SIG-M5 treated with dmso at 0.1 percent for 504 hours (cell line): ENCODE results near the gene ATP6V1F.

Experiments used
- DNase-seq: peaks from one replicate; lab custom pipeline; 2025; ENCODE audit not compliant: unreplicated experiment; lab: John Stamatoyannopoulos, UW

The ATP6V1F gene

DNA sequence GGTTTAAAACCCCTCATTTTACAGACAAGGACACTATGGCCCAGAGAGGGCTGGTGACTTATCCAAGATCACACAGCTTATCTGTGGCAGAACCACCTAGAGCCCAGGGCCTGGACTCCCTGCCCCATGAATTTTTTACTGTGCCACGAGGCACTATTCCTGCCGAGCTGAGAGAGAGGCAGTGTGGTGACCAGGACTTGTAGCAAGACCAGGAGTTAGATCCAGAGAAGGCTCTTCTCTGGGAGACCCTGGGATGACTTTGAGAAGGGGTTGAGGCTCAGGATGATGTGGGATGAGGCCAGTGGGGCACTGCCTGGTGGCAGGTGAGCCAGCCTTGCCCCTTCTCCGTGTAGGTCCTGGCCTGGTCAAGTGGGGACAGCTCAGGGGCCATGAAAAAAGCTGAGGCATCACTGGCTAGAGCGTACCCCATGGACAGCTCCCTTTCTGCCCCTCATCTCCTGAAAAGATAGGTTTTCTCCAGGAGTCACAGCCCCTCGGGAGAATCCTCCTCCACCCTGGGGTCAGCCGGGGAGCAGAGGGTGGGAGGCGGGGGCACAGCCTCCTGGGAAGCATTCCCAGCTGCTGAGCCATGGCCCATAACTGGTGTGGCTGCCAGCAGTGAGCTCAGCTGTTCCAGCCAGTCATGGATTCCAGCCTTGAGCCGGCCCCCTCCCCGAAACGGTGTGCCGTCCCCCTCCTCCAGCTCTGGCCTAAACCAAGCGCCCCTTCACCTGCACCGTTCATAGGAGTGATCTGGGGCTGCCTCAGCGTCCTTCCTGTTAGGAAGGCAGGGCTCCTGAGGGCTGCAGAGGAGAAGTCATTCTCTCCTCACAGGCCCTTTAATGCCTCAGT is 26.6 kb upstream of the ATP6V1F start:
- DNase-seq: no peak

DNA sequence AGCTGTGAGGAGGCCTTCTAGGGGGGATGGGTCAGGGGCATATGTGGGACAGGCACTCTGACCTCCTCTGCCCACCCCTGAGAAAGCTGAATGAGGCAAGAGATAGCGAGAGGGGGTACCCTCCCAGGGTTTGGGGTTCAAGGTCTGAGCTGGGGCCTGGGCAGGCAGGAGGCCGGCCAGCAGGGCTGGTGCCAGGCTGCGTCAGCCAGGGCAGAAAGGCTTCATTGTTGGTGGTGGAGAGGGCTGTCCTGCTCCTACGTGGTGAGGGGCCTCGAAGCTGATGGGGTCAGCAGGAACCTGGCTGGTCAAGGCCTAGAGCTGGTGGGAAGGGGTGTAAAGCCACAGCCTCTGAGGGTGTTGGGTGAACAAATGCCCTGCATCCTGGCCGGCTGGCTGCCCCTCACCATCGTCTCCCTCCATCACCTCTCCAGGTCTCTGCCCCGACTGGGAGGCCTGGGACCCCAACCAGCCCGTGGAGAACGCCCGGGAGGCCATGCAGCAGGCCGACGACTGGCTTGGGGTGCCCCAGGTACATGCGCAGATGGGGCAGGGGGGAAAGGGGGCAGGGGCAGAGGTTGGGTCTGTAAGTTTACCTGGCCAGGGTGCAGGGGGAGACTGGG is 25.8 kb upstream of the ATP6V1F start:
- DNase-seq: no peak

DNA sequence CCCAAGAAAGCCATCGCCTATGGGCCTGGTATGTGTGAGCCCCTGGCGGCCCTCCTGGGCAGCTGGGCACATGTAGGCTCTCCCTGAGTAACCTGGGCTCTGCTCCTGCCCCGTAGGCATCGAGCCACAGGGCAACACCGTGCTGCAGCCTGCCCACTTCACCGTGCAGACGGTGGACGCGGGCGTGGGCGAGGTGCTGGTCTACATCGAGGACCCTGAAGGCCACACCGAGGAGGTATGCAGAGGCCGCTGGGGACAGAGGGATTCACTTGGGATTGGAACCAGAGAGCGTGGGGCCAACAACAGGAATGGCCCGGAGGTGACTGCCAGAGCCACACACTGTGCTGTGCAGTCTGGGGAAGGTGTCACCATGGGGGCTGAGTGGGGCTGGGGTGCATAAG is 25.1 kb upstream of the ATP6V1F start:
- DNase-seq: no peak

- no peak for DNase-seq
Observed at GRCh38 chr7:128838109-128838779, 24.4 kb upstream of the ATP6V1F start.

DNA sequence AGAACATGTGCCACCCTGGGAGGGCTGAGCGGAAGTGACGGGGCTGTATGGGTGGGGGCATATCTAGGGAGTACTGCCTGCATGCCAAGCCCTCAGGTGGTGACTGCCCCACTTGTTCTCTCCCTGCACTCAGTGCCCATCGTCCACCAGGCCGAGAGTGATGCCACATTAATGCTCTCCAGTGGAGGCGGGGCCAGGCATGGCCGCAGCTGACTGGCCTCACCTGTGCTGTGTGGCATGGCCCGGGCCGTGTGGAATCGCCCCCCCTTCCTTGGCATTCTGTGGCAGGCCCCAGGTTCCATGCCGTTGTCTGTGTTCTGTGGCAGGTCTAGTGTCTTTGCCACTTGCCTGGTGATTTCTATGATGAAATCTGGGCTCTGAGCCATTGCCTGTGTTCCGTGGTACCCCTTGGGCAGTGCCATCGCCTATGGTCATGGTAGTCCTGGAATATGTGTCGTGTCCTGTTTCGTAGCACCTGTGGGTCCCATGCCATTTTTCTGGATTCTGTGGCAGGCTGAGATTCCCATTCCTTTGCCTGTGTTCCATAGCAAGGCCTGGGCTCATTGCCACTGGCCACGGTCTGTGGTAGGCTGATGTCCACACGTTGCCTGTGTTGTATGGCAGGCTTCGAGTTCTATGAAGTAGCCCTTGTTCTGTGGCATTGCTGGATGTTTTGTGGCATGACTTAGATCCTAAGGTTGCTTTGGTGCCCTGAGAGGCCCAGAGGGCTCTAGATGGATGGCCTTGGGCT is 23.5 kb upstream of the ATP6V1F start:
- DNase-seq: no peak

- no peak for DNase-seq
Observed at GRCh38 chr7:128839751-128840177, 22.9 kb upstream of the ATP6V1F start.

- no peak for DNase-seq
Observed at GRCh38 chr7:128840326-128841170, 22.1 kb upstream of the ATP6V1F start.

GRCh38 chr7:128841171-128841690 is 21.4 kb upstream of the ATP6V1F start:
- no peak for DNase-seq

DNA sequence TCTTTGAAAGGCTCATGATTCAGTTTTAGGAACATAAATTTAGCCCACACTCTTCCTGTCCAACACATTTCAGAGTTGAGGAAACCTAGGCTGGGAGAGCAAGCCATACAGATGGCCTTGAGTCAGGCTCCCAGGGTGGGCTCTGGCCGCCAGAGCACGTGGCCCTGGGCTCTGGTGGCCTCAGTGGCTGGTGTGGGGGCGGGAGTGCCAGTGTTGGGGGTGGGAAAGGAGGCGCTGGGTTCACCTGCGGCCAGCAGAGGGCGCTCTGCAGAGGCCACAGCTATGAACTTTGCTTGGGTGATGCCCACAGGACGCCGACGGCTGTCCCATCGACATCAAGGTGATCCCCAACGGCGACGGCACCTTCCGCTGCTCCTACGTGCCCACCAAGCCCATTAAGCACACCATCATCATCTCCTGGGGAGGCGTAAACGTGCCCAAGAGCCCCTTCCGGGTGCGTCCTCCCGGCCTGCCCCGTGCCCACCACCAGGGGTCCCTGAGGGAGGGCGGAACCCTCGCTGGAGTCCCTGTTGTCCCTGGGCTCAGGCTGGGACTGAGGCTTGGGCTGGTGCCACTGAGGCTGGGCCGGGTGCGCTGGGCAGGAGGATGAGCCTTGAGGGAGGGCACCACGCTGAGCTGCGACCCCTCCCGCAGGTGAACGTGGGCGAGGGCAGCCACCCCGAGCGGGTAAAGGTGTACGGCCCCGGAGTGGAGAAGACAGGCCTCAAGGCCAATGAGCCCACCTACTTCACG is 20.6 kb upstream of the ATP6V1F start:
- DNase-seq: no peak

GRCh38 chr7:128842674-128843641 is 19.7 kb upstream of the ATP6V1F start:
- DNase-seq: no peak

DNA sequence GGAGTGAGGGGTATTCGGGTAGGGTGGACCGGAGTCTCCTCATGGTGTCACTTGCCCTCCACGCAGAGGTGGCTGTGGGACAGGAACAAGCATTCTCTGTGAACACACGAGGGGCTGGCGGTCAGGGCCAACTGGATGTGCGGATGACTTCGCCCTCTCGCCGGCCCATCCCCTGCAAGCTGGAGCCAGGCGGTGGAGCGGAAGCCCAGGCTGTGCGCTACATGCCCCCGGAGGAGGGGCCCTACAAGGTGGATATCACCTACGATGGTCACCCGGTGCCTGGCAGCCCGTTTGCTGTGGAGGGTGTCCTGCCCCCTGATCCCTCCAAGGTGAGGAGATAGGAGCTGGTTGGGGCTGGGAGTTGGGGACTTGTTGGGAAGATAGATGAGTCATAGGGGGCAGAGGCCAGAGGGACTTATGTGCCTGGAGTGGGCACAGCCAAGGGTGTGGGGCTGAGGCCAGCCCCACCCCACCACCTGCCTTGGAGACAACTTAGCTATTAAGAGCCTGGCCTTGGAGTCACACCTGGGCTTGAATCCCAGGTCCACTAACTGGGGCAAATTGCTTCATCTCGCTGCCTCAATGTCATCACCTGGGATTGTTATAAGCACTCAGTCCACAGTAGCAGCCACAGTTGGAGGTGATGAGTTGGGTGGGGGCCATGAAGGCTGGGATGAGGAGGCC is 18.6 kb upstream of the ATP6V1F start:
- DNase-seq: no peak

DNA sequence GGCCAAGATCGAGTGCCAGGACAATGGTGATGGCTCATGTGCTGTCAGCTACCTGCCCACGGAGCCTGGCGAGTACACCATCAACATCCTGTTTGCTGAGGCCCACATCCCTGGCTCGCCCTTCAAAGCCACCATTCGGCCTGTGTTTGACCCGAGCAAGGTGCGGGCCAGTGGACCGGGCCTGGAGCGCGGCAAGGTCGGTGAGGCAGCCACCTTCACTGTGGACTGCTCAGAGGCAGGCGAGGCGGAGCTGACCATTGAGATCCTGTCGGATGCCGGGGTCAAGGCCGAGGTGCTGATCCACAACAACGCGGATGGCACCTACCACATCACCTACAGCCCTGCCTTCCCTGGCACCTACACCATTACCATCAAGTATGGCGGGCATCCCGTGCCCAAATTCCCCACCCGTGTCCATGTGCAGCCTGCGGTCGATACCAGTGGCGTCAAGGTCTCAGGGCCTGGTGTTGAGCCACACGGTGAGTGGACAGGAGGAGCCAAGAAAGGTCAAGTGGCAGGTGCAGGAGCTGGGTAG is 17.8 kb upstream of the ATP6V1F start:
- no peak for DNase-seq

GRCh38 chr7:128845475-128845874 is 17.2 kb upstream of the ATP6V1F start:
- no peak for DNase-seq

- DNase-seq: no peak
Observed at GRCh38 chr7:128845987-128846386, 16.7 kb upstream of the ATP6V1F start.

GRCh38 chr7:128846781-128847444 is 15.7 kb upstream of the ATP6V1F start:
- no peak for DNase-seq

- DNase-seq: no peak
Observed at GRCh38 chr7:128847721-128848211, 14.9 kb upstream of the ATP6V1F start.
